GM06990 (cell line): Measurements from ENCODE around the gene SEPHS2.
"Not testable (repeated sequence)": the region's sequence is repeated elsewhere in the genome, so short reads cannot be mapped to it uniquely, and the experiment has no call there.

Experiments
- DNase-seq: peaks from one replicate; pipeline ENCODE4 v3.0.0-alpha.2; 2011; ENCODE audit not compliant: insufficient read length; ENCODE audit errors: extremely low read depth
- H3K27me3 ChIP-seq: replicated peaks from 2 replicates; pipeline ENCODE4 v1.6.0; 2011; ENCODE audit warnings: low read length; ENCODE audit not compliant: control insufficient read depth, insufficient read depth
- H3K36me3 ChIP-seq: 2 replicates; pipeline ENCODE4 v1.5.1; 2011; ENCODE audit warnings: low read length; ENCODE audit not compliant: control insufficient read depth, insufficient read depth
- H3K4me3 ChIP-seq: replicated peaks from 2 replicates; pipeline ENCODE4 v1.5.1; 2011; ENCODE audit warnings: low read depth, mild to moderate bottlenecking, control low read depth, low read length
- TF ChIP-seq, protein P1 (sequence below): IDR thresholded peaks from 2 replicates; pipeline ENCODE4 v1.5.1; 2011; ENCODE audit warnings: low read length, control low read depth, mild to moderate bottlenecking, inconsistent platforms; ENCODE audit not compliant: insufficient read depth, poor library complexity, severe bottlenecking

Gene SEPHS2

DNA sequence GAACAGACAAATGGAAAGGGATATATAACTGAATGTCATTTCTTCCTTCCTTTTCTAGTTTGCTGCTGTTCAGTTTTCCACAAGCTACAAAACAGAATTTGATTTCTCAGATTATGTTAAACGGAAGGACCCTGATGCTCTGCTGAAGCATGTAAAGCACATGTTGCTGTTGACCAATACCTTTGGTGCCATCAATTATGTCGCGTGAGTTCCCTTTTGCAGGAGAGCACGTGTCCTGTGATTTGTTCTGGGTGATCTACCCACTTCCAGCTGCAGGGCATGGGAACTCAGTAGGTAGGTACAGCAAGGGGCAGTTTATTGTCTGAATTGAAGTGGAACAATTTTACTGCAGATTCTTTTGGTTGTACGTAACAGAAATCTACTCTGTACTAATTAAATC, 35.7 kb upstream of the SEPHS2 start:
- H3K36me3 ChIP-seq: peaks cover 12% of the 10 kb centered on the region
- H3K27me3 ChIP-seq: no peaks in the 10 kb centered on the region
- TF ChIP-seq, protein P1, sequence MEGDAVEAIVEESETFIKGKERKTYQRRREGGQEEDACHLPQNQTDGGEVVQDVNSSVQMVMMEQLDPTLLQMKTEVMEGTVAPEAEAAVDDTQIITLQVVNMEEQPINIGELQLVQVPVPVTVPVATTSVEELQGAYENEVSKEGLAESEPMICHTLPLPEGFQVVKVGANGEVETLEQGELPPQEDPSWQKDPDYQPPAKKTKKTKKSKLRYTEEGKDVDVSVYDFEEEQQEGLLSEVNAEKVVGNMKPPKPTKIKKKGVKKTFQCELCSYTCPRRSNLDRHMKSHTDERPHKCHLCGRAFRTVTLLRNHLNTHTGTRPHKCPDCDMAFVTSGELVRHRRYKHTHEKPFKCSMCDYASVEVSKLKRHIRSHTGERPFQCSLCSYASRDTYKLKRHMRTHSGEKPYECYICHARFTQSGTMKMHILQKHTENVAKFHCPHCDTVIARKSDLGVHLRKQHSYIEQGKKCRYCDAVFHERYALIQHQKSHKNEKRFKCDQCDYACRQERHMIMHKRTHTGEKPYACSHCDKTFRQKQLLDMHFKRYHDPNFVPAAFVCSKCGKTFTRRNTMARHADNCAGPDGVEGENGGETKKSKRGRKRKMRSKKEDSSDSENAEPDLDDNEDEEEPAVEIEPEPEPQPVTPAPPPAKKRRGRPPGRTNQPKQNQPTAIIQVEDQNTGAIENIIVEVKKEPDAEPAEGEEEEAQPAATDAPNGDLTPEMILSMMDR: no peak
- H3K4me3 ChIP-seq: no peak overlapping the region
- DNase-seq: no peak

DNA sequence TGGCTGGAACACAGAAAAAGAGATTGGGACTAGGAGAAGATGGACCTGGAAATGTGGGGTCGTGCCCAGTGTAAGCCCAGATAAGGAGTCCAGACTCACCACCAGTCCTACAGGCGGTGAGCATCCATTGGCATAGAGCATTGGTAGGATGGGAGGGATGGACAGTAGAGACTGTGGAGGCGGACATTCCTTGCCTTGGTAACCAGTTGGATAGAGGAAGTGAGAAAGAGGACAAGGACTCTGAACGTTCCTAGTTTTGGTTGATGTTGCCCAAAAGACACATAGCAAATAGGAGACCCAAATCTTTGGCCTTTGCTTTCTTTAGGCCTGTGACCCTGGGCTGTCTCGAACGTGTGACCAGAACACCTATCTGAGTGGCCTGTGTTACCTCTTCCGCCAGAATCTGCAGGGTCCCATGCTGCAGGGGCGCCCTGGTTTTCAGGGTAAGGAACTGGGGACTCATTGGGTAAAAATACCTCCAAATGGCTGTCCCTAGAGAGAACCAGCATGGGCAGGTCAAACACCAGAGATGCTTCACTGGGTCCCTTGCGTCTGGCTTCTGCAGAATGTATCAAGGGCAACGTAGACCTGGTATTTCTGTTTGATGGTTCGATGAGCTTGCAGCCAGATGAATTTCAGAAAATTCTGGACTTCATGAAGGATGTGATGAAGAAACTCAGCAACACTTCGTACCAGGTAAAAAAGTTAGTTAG, 33.2 kb upstream of the SEPHS2 start:
- H3K36me3 ChIP-seq: peaks cover 18% of the 10 kb centered on the region
- H3K27me3 ChIP-seq: no peaks in the 10 kb centered on the region
- H3K4me3 ChIP-seq: no peak overlapping the region
- TF ChIP-seq, protein P1: no peak
- DNase-seq: no peak

DNA sequence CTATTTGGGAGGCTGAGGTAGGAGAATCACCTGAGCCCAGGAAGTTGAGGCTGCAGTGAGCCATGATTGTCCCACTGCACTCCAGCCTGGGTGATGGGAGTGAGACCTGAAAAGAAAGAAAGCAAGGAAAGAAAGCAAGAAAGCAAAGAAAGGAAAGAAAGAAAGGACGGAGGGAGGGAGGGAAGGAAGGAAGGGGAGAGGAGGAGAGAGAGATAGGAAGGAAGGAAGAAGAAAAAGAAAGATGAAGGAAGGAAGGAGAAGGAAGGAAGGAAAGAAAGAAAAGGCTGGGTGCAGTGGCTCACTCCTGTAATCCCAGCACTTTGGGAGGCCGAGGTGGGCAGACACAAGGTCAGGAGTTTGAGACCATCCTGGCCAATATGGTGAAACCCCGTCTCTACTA, 32.1 kb upstream of the SEPHS2 start:
- not testable (repeated sequence) for H3K4me3 ChIP-seq, DNase-seq, H3K27me3 ChIP-seq
- peaks cover 11% of the 10 kb centered on the region for H3K36me3 ChIP-seq

DNA sequence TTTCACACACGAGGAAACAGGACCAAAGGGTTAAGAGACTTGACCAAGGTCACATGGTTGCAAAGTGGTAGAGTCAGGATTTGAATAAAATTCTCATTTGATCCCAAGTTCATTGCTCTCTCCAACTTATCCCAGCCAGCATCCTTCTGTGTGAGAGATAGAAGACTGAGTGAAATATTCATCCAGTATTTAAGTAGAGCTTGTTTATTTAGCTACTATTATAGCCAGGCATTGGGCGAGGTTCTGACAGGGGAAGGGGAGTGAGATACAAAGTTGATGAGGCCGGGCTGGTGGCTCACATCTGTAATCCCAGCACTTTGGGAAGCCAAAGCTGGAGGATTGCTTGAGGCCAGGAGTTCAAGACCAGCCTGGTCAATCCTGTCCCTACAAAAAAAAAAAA, 31.3 kb upstream of the SEPHS2 start:
- DNase-seq: no peak
- TF ChIP-seq, protein P1: no peak
- Histone ChIP-seq H3K36me3 (peaks cover 9% of the 10 kb centered on the region), H3K27me3 (no peaks in the 10 kb centered on the region), H3K4me3 (no peak overlapping the region)

DNA sequence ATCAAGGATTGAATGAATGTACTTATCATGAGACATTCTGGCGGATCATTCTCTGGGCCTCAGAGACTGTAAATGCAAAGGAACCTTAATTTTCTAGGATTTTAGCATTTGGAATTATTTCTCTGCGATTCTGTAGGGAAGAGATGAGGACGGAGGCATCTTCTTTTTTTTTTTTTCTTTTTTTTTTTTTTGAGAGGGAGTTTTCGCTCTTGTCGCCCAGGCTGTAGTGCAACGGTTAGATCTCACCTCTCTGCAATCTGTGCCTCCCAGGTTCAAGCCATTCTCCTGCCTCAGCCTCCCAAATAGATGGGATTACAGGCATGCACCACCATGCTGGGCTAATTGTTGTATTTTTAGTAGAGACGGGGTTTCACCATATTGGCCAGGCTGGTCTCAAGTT, 29.0 kb upstream of the SEPHS2 start:
- no peak for DNase-seq
- H3K36me3 ChIP-seq: peaks cover 5% of the 10 kb centered on the region
- H3K27me3 ChIP-seq: no peaks in the 10 kb centered on the region
- TF ChIP-seq, protein P1: no peak
- no peak overlapping the region for H3K4me3 ChIP-seq

DNA sequence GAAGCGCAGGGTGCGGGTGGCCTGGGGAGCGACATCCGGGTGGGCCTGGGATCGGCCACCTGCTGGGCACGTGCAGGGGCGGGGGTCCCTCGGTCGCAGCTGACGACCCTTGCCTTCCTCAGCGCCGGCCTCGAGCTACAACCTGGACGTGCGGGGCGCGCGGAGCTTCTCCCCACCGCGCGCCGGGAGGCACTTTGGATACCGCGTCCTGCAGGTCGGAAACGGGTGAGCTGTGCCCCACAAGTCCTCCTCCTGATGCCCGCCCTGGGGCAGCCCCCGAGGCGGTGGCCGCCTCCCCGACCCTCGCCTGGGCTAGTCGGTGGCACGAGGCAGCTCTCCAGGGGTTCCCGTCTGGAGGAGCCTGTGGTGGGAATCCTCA, 28.4 kb upstream of the SEPHS2 start:
- H3K4me3 ChIP-seq: peak overlapping the region; percentile 64
- TF ChIP-seq, protein P1: no peak
- no peak for DNase-seq

More for the DNA sequence above, 28.4 kb upstream of the SEPHS2 start:
- Histone ChIP-seq H3K36me3 (peaks cover 5% of the 10 kb centered on the region), H3K27me3 (no peaks in the 10 kb centered on the region)
